SW 1271 (cell line): ENCODE data around the gene ZNF205.
"Not testable (repeated sequence)": the region's sequence is repeated elsewhere in the genome, so short reads cannot be mapped to it uniquely, and the experiment has no call there.

Source experiments
- DNase-seq, 2 experiments: peaks; one replicate each; lab custom pipeline; 2025; lab: John Stamatoyannopoulos, UW

Gene ZNF205

DNA sequence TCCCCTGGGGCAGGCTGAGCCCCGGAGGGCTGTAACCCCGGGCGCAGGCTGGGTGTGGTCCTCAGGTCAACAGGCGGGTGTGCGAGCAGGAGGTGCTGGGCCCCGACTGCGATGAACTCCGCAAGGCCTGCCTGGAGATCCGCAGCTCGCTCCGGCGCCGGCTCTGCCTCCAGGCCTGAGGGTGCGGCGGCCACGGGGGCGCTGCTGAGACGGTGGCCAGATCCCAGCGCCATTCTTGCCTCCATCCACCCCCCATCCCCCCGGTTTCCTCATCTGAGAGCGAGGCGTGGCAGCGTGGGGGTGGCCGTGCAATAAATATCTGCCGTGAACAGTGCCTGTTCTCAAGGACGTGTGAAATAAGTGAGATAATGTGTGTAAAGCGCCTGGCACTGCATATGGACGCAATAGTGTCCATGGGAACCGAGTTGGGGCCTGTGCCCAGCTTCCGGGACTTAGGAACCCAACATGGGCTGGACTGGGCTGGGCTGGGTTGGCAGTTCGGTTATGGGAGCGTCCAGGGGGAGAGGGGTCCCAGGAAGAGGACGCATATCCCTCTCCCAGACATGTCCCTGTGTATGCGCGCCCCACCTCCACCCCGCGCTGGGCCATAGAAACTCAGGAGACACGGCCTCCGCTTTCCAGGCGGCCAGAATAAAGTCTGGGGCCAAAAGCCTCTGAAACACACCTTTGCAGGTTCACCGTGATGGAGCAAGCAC is 37.4 kb downstream of the ZNF205 start:
- peak in 1 of 2 experiments; percentile 59 for DNase-seq

- peak; percentile 87 to 88 for DNase-seq
Measured at GRCh38 chr16:3150346-3151218, 38.2 kb downstream of the ZNF205 start.

- DNase-seq = no peak
Measured at GRCh38 chr16:3152027-3152276, 39.6 kb downstream of the ZNF205 start.

GRCh38 chr16:3152277-3152990 is 40.0 kb downstream of the ZNF205 start:
- DNase-seq = peak; percentile 90 to 93

- DNase-seq = no peak
Measured at GRCh38 chr16:3152991-3153368, 40.6 kb downstream of the ZNF205 start.

- no peak for DNase-seq
Measured at GRCh38 chr16:3155181-3155580, 42.8 kb downstream of the ZNF205 start.

DNA sequence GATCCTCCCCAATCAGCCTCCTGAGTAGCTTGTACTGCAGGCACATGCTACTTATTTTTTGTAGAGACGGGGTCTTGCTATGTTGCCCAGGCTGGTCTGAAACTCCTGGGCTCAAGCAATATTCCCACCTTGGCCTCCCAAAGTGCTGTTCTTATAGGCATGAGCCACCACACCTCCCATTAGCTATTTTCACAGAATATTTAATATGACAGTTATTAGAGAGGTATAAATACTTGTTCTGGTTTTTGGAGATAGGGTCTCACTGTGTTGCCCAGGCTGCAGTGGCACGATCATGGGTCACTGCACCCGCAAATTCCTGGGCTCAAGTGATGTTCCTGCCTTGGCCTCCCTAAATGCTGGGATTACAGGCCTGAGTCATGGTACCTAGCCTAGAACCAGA is 43.6 kb downstream of the ZNF205 start:
- no peak for DNase-seq

DNA sequence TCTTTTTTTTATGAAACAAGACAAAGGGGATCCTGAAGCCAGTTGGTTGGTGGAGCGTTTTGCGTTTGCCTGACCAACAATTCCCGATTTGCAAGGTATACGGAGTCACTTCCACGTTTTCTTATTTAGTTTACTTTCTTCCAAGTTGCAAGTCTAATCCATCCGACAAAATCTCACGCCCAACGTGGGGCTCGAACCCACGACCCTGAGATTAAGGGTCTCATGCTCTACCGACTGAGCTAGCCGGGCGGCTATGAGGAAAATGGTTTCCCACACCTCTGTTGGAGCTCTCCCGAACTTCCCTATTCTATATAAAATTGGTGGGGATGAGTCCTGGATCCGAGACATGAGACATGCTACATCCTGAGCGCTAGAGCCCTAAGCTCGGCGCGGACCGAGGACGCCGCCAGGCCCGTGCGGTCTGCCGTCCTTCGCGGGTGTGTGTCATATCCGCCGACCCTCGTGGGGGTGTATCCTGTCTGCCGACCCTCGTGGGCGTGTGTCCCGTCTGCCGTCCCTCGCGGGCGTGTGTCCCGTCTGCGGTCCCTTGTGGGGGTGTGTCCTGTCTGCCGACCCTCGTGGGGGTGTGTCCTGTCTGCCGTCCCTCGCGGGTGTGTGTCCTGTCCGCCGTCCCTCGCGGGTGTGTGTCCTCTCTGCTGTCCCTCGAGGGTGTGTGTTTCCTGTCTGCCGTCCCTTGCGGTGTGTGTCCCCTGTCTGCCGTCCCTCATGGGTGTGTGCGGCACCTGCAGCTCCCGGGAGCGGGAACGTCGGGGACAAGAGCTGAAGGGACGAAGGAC is 45.0 kb downstream of the ZNF205 start:
- peak; percentile 74 to 91 for DNase-seq

GRCh38 chr16:3158026-3158509 is 45.7 kb downstream of the ZNF205 start:
- no peak for DNase-seq

DNA sequence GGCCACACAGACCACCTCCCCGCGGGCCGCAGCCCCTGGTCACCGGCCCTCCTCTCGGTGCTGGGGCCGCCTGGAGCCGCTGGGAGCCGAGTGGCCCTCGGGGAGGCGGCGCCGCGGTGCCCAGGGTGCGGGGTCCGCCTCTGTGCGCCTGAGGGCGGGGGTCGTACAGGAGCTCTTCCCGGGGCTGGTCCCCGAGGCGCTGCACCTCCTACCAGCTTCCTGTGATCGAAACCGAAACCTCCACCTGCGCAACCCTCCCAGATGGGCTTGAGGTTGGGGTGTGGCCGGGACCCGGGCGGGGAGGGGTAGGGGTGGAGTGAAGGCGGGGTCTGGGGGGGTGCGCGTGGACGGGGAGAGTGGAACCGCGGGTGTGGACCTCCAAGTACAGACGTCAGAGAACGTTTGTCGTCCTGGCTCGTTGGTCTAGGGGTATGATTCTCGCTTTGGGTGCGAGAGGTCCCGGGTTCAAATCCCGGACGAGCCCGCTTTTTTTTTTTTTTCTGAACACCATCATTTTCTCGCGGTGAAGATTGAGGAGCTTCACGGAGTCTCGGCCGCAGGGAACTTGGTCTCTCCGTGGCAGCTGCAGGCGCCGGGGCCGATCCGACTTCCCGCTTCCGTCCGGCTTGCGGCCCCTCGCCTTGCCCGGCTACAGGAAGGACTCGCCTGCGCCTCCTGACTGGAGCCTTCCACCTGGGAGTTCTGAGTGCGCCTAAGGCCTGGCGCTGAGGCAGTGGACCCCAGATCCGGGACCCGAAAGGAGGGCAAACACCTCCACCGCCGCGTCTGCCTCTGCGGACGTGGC is 46.3 kb downstream of the ZNF205 start:
- DNase-seq = peak; percentile 78 to 83

GRCh38 chr16:3161235-3162018 is 49.0 kb downstream of the ZNF205 start:
- no peak for DNase-seq

DNA sequence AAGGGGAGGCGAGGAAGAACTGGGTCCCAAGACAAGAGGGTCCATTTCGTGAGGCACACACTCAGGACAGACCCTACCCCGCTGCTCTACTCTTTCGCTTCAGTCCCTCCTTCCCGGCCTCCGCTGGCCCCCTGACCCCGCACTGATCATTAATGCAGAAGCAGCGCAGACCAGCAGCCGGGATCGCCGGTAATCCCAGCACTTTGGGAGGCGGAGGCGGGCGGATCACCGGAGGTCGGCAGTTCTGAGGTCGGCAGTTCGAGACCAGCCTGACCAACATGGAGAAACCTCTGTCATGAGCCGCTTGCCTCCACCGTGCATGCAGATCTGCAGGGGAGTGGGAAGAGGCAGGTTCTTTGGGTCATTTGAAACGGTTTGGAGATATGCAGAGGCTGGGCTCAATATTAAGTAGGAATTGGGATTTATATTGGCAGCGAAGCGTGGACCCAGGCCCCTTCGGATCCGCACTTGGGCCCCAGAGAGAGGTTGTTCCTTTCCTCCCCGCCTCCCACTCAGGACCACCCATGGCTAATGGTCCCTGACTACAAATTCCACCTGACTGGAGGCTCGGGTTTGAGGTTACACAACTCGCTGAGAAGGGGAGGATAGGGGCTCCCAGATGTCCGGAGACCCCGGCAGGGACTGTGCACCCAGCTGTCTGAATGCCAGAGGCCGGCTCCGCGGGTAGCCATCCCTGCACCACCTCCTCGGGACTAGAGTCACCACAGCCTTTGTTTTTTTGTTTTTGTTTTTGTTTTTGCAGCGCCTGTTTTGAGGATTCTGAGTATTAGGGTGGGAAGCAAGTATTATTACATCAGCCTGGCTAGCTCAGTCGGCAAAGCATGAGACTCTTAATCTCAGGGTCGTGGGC is 52.0 kb downstream of the ZNF205 start:
- no peak for DNase-seq

DNA sequence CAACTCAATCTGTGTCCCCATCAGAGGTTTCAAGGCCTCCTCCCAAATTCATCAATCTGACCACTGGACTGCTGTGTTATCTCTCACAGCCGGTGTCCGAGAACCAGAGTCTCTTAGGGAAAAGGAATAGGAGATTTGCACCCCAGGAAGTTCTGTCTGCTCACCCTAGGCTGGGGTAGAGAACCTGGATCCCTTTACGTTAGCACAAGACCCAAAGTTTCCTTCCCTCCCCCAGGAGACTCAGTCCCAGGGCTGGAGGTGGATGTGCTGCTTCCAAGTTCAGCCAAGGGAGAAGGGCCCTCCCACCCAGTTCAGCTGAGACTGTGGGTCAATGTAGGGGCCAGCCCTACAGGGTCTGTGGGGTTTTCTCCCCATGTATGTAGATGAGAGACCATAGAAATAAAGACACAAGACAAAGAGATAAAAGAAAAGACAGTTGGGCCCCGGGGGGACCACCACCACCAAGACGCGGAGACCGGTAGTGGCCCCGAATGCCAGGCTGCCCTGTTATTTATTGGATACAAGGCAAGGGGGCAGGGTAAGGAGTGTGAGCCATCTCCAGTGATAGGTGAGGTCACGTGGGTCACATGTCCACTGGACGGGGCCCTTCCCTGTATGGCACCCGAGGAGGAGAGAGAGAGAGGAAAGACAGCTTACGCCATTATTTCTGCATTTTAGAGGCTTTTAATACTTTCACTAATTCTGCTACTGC is 52.9 kb downstream of the ZNF205 start:
- no peak for DNase-seq

- no peak for DNase-seq
Measured at GRCh38 chr16:3166505-3166886, 54.1 kb downstream of the ZNF205 start.

DNA sequence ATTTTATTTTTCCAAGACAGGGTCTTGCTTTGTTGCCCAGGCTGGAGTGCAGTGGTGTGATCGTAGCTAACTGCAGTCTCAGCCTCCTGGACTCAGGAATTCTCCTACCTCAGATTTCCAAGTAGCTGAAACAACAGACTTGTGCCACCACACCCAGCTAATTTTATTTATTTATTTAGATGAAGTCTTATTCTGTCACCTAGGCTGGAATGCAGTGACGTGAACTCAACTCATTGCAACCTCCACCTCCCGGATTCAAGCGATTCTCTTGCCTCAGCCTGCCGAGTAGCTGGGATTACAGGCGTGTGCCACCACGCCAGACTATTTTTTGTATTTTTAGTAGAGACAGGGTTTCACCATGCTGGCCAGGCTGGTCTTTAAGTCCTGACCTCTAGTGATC is 56.3 kb downstream of the ZNF205 start:
- not testable (repeated sequence) for DNase-seq
